SK-N-SH (cell line): ENCODE results near the gene N4BP2L2. TPM values are rescaled to one million over a fixed set of nuclear protein-coding genes. Genes with fewer than 3 reads are reported as not detected.

ENCODE experiments used
- CTCF ChIA-PET: fragments of 300-600, 350-600 bp; formaldehyde crosslinking; extraction: SDS; loops from one replicate; lab custom pipeline; 2021; lab: Yijun Ruan, JAX
- POLR2A ChIA-PET: fragments of 350-600 bp; sonication (Branson Sonifier 250); formaldehyde crosslinking; extraction: SDS; loops from one replicate; lab custom pipeline; 2020; ENCODE audit warnings: antibody characterized with exemption, inconsistent platforms; lab: Yijun Ruan, JAX
- DNase-seq: peaks from one replicate; pipeline ENCODE4 v3.0.0; 2012
- H2AFZ ChIP-seq: fragments of 200-600 bp; sonication (generic); 2 replicates; pipeline ENCODE4 v1.8.1; 2016; ENCODE audit warnings: antibody characterized with exemption, mild to moderate bottlenecking, low read depth
- H3F3A ChIP-seq: fragments of 200-600 bp; sonication (generic); replicated peaks from 2 replicates; pipeline ENCODE3; 2016; ENCODE audit warnings: antibody characterized with exemption, mild to moderate bottlenecking; ENCODE audit not compliant: insufficient read depth
- H3K27ac ChIP-seq, 2 experiments: fragments of 200-500 bp in 1 of 2; fragments of 200-600 bp in 1 of 2; sonication (Bioruptor generic) in 1 of 2; sonication (generic), shearing (Covaris generic) in 1 of 2; 2 replicates each; pipeline versions ENCODE4 v1.5.1 to v1.6.1; 2014 to 2016; ENCODE audit warnings: low read depth in 2 of 2, inconsistent platforms in 1 of 2, low read length in 1 of 2, mild to moderate bottlenecking in 1 of 2, mixed read lengths in 1 of 2
- H3K27me3 ChIP-seq: fragments of 200-600 bp; sonication (generic), shearing (Covaris generic); 2 replicates; pipeline ENCODE4 v1.6.1; 2016; ENCODE audit warnings: mixed run types; ENCODE audit not compliant: insufficient read depth
- H3K36me3 ChIP-seq, 2 experiments: fragments of 200-500 bp in 1 of 2; fragments of 200-600 bp in 1 of 2; sonication (Bioruptor generic) in 1 of 2; sonication (generic) in 1 of 2; replicated peaks in 1 of 2; 2 replicates each; pipeline versions ENCODE3 to v1.5.1; 2014 to 2016; ENCODE audit warnings: low read length in 1 of 2, mild to moderate bottlenecking in 1 of 2; ENCODE audit not compliant: insufficient read depth in 2 of 2, control insufficient read depth in 1 of 2
- H3K4me1 ChIP-seq, 2 experiments: fragments of 200-500 bp in 1 of 2; fragments of 200-600 bp in 1 of 2; sonication (Bioruptor generic) in 1 of 2; sonication (generic), shearing (Covaris generic) in 1 of 2; 2 replicates each; pipeline versions ENCODE4 v1.5.1 to v1.6.1; 2014 to 2016; ENCODE audit warnings: low read depth in 1 of 2, low read length in 1 of 2, mixed run types in 1 of 2; ENCODE audit not compliant: insufficient read depth in 2 of 2, control insufficient read depth in 1 of 2
- H3K4me2 ChIP-seq: fragments of 200-600 bp; sonication (generic), shearing (Covaris generic); 2 replicates; pipeline ENCODE4 v1.6.1; 2017; ENCODE audit warnings: mixed run types
- H3K4me3 ChIP-seq, 2 experiments: fragments of 200-500 bp in 1 of 2; fragments of 200-600 bp in 1 of 2; sonication (Bioruptor generic) in 1 of 2; sonication (generic), shearing (Covaris generic) in 1 of 2; 2 replicates each; pipeline versions ENCODE4 v1.5.1 to v1.8.1; 2014 to 2016; ENCODE audit warnings: low read depth in 2 of 2, inconsistent platforms in 1 of 2, low read length in 1 of 2, mild to moderate bottlenecking in 1 of 2, mixed read lengths in 1 of 2, moderate library complexity in 1 of 2
- H3K79me2 ChIP-seq: fragments of 200-600 bp; sonication (generic); 2 replicates; pipeline ENCODE4 v1.8.1; 2017; ENCODE audit warnings: mild to moderate bottlenecking; ENCODE audit not compliant: insufficient read depth
- H3K9ac ChIP-seq: fragments of 200-600 bp; sonication (generic); 2 replicates; pipeline ENCODE4 v1.6.1; 2017; ENCODE audit warnings: mixed run types
- H3K9me2 ChIP-seq: fragments of 200-600 bp; sonication (generic); 2 replicates; pipeline ENCODE4 v1.6.1; 2017; ENCODE audit warnings: mixed run types
- H3K9me3 ChIP-seq: fragments of 200-600 bp; sonication (generic); 2 replicates; pipeline ENCODE4 v1.6.1; 2017; ENCODE audit warnings: mixed run types, mild to moderate bottlenecking, moderate library complexity
- H4K20me1 ChIP-seq: fragments of 200-600 bp; sonication (generic); 2 replicates; pipeline ENCODE4 v1.6.1; 2017; ENCODE audit warnings: mild to moderate bottlenecking, mixed run types; ENCODE audit not compliant: insufficient read depth
- EP300 ChIP-seq, 2 experiments: IDR thresholded peaks; 2 replicates each; pipeline versions ENCODE4 v1.4.0 to v1.6.1; 2012; ENCODE audit warnings: borderline replicate concordance in 1 of 2, low read depth in 1 of 2, low read length in 1 of 2
- EZH2phosphoT487 ChIP-seq: fragments of 200-600 bp; sonication (generic); IDR thresholded peaks from 2 replicates; pipeline ENCODE4 v1.6.1; 2017; ENCODE audit warnings: low read depth, mixed run types, mild to moderate bottlenecking, antibody characterized with exemption, moderate library complexity, borderline replicate concordance
- FOSL2 ChIP-seq: IDR thresholded peaks from 2 replicates; pipeline ENCODE4 v1.4.0; 2012; ENCODE audit warnings: low read depth, mild to moderate bottlenecking, moderate library complexity, borderline replicate concordance
- FOXM1 ChIP-seq: IDR thresholded peaks from 2 replicates; pipeline ENCODE4 v1.4.0; 2012; ENCODE audit warnings: low read depth, mild to moderate bottlenecking
- GABPA ChIP-seq: IDR thresholded peaks from 2 replicates; pipeline ENCODE4 v1.4.0; 2012; ENCODE audit warnings: low read depth, mild to moderate bottlenecking
- GATA2 ChIP-seq: sonication (generic); formaldehyde crosslinking; IDR thresholded peaks from 2 replicates; pipeline ENCODE4 v1.5.0; 2020; ENCODE audit warnings: mild to moderate bottlenecking, missing genetic modification reagents
- IRF3 ChIP-seq: fragments of 150-350 bp; IDR thresholded peaks from 2 replicates; pipeline ENCODE4 v1.6.1; 2016; ENCODE audit warnings: mild to moderate bottlenecking, low read depth, low read length
- MEF2A ChIP-seq: IDR thresholded peaks from 2 replicates; pipeline ENCODE4 v1.4.0; 2012; ENCODE audit warnings: low read depth, borderline replicate concordance
- MXI1 ChIP-seq: IDR thresholded peaks from 2 replicates; pipeline ENCODE4 v1.6.1; 2012; ENCODE audit warnings: mild to moderate bottlenecking, low read depth, low read length, improper control_type of control experiment
- POLR2AphosphoS5 ChIP-seq: IDR thresholded peaks from 2 replicates; pipeline ENCODE4 v1.6.1; 2012; ENCODE audit warnings: low read depth, low read length
- RAD21 ChIP-seq: IDR thresholded peaks from 2 replicates; pipeline ENCODE4 v1.6.1; 2012; ENCODE audit warnings: mild to moderate bottlenecking, low read length
- RCOR1 ChIP-seq: fragments of 150-350 bp; IDR thresholded peaks from 2 replicates; pipeline ENCODE4 v1.6.1; 2017; ENCODE audit warnings: antibody characterized with exemption, low read length
- REST ChIP-seq: IDR thresholded peaks from 2 replicates; pipeline ENCODE4 v1.6.1; 2012; ENCODE audit warnings: mild to moderate bottlenecking, low read depth, low read length, moderate library complexity
- RFX5 ChIP-seq: IDR thresholded peaks from 2 replicates; pipeline ENCODE4 v1.6.1; 2012; ENCODE audit warnings: mild to moderate bottlenecking, improper control_type of control experiment, low read length
- RXRA ChIP-seq: IDR thresholded peaks from 2 replicates; pipeline ENCODE4 v1.4.0; 2012; ENCODE audit warnings: low read depth, mild to moderate bottlenecking, borderline replicate concordance
- SIN3A ChIP-seq: IDR thresholded peaks from 2 replicates; pipeline ENCODE4 v1.6.1; 2012; ENCODE audit warnings: low read depth, mild to moderate bottlenecking, low read length, moderate library complexity, borderline replicate concordance
- SMC3 ChIP-seq: IDR thresholded peaks from 2 replicates; pipeline ENCODE4 v1.6.1; 2012; ENCODE audit warnings: low read depth, low read length, improper control_type of control experiment
- TAF1 ChIP-seq: IDR thresholded peaks from 2 replicates; pipeline ENCODE4 v1.6.1; 2012; ENCODE audit warnings: low read depth, mild to moderate bottlenecking, low read length, moderate library complexity, borderline replicate concordance
- TCF12 ChIP-seq: IDR thresholded peaks from 2 replicates; pipeline ENCODE4 v1.4.0; 2012
- TEAD4 ChIP-seq: IDR thresholded peaks from 2 replicates; pipeline ENCODE4 v1.4.0; 2012; ENCODE audit warnings: mild to moderate bottlenecking, borderline replicate concordance; ENCODE audit not compliant: insufficient read depth
- USF2 ChIP-seq: fragments of 150-350 bp; IDR thresholded peaks from 2 replicates; pipeline ENCODE4 v1.6.1; 2017; ENCODE audit warnings: antibody characterized with exemption, low read length, low read depth, borderline replicate concordance
- WGBS: methylation state at CpG from one replicate; pipeline ENCODE4 v1.1.6; 2017; ENCODE audit warnings: low lambda C conversion rate; 5-methylcytosine and 5-hydroxymethylcytosine counted together
- polyA plus RNA-seq, 3 experiments: library from polyadenylated mRNA; depleted of rRNA; stranded (reverse); fragments of >200 nt; gene quantifications; 2 replicates each; pipeline ENCODE4 v1.2.3, GENCODE V29; 2012

Gene N4BP2L2
- polyA plus RNA-seq, 1 of the 3 experiments (the other 2 are of a cell fraction) = 16.0 TPM

- Histone ChIP-seq H3K9ac (no peak overlapping the region), H3K4me1 (no peaks in the 10 kb centered on the region; a peak in 1 of 4 replicates), H3K36me3 (no peaks in the 10 kb centered on the region), H3K9me3 (no peaks in the 10 kb centered on the region), H3K79me2 (no peaks in the 10 kb centered on the region), H3K4me2 (no peak overlapping the region), H3K27ac (no peak overlapping the region), H2AFZ (no peak overlapping the region), H3K4me3 (no peak overlapping the region), H3K9me2 (no peaks in the 10 kb centered on the region), H4K20me1 (no peaks in the 10 kb centered on the region), H3K27me3 (no peaks in the 10 kb centered on the region), H3F3A (no peaks in the 10 kb centered on the region)
- 91% methylated on average over 5 of the region's 5 CpGs for WGBS
- ChIA-PET POLR2A (no interaction called here), CTCF (no interaction called here)
- DNase-seq = no peak
- TF ChIP-seq TCF12 (no peak), SIN3A (no peak), RXRA (no peak), MXI1 (no peak), REST (no peak), GATA2 (no peak), POLR2AphosphoS5 (no peak), TAF1 (no peak), RCOR1 (no peak), RAD21 (no peak), FOXM1 (no peak), EZH2phosphoT487 (no peak), USF2 (no peak), FOSL2 (no peak), TEAD4 (no peak)
Observed at GRCh38 chr13:32495429-32495828, 43.2 kb downstream of the N4BP2L2 start.

GRCh38 chr13:32491028-32491427, 47.6 kb downstream of the N4BP2L2 start:
- Histone ChIP-seq H2AFZ (no peak overlapping the region), H3K9me3 (no peaks in the 10 kb centered on the region), H3K9me2 (no peaks in the 10 kb centered on the region), H3K27ac (no peak overlapping the region), H4K20me1 (no peaks in the 10 kb centered on the region), H3K4me1 (no peaks in the 10 kb centered on the region; a peak in 1 of 4 replicates), H3K27me3 (no peaks in the 10 kb centered on the region), H3K4me3 (no peak overlapping the region), H3K9ac (no peak overlapping the region), H3F3A (no peaks in the 10 kb centered on the region), H3K4me2 (no peak overlapping the region), H3K79me2 (no peaks in the 10 kb centered on the region), H3K36me3 (no peaks in the 10 kb centered on the region)
- ChIA-PET POLR2A (no interaction called here), CTCF (no interaction called here)
- no peak for DNase-seq
- WGBS = 100% methylated on average over 1 of the region's 1 CpG
- no peak for TF ChIP-seq GATA2
- TF ChIP-seq FOSL2 = no peak
- no peak for TF ChIP-seq RXRA
- no peak for TF ChIP-seq GABPA
- TF ChIP-seq MEF2A = no peak
- TF ChIP-seq TEAD4 = no peak
- no peak for TF ChIP-seq POLR2AphosphoS5
- TF ChIP-seq EP300 (IDR thresholded peaks at IDR 0.05; ENCODE audit: borderline replicate concordance in 1 of 2, low read depth in 1 of 2, low read length in 1 of 2) = no peak
- TF ChIP-seq SMC3 = no peak
- TF ChIP-seq USF2 = no peak
- no peak for TF ChIP-seq RFX5
- no peak for TF ChIP-seq IRF3
- no peak for TF ChIP-seq FOXM1
